HEK293T (cell line): Measurements from ENCODE around the gene PLPPR2.

Source experiments
- BHLHE40 ChIP-seq: fragments of 450-650 bp; IDR thresholded peaks from 2 replicates; pipeline ENCODE4 v1.6.1; 2016; ENCODE audit warnings: mild to moderate bottlenecking, moderate library complexity, borderline replicate concordance
- CTBP1 ChIP-seq: fragments of 450-650 bp; IDR thresholded peaks from 2 replicates; pipeline ENCODE4 v1.6.1; 2016; ENCODE audit warnings: borderline replicate concordance
- ELF4 ChIP-seq: fragments of 450-650 bp; IDR thresholded peaks from 2 replicates; pipeline ENCODE4 v1.6.1; 2017; ENCODE audit warnings: antibody characterized with exemption
- FOXK2 ChIP-seq: fragments of 450-650 bp; IDR thresholded peaks from 2 replicates; pipeline ENCODE4 v1.6.1; 2016; ENCODE audit warnings: mild to moderate bottlenecking
- FOXM1 ChIP-seq: fragments of 450-650 bp; IDR thresholded peaks from 2 replicates; pipeline ENCODE4 v1.6.1; 2017; ENCODE audit warnings: mild to moderate bottlenecking, borderline replicate concordance
- HDGF ChIP-seq: fragments of 450-650 bp; IDR thresholded peaks from 2 replicates; pipeline ENCODE4 v1.6.1; 2017; ENCODE audit warnings: antibody characterized with exemption, borderline replicate concordance
- L3MBTL2 ChIP-seq: fragments of 450-650 bp; conservative IDR thresholded peaks from 2 replicates; pipeline ENCODE4 v1.6.1; 2016; ENCODE audit warnings: mild to moderate bottlenecking
- NFRKB ChIP-seq: fragments of 450-650 bp; IDR thresholded peaks from 2 replicates; pipeline ENCODE4 v1.6.1; 2016; ENCODE audit warnings: mild to moderate bottlenecking, moderate library complexity
- SP1 ChIP-seq: fragments of 450-650 bp; IDR thresholded peaks from 2 replicates; pipeline ENCODE4 v1.6.1; 2017
- SUZ12 ChIP-seq: fragments of 450-650 bp; IDR thresholded peaks from 2 replicates; pipeline ENCODE4 v1.6.1; 2016; ENCODE audit warnings: mild to moderate bottlenecking
- TF ChIP-seq, protein P1 (sequence below): fragments of 450-650 bp; IDR thresholded peaks from 2 replicates; pipeline ENCODE4 v1.6.1; 2016

DNA sequence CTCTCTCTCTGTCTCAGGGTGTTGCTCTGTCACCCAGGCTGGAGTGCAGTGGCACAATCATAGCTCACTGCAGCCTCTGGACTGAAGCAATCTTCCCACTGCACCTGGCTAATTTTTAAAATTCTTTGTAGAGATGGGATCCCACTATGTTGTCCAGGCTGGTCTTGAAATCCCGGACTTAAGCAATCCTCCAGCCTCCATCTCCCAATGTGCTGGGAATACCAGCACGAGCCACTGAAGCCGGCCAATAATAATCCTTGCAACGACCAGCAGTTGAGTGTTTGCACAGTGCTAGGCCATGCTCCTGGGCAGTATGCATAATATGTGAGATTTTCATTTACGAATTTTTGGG lies 29.5 kb downstream of the PLPPR2 start:
- TF ChIP-seq, protein P1, sequence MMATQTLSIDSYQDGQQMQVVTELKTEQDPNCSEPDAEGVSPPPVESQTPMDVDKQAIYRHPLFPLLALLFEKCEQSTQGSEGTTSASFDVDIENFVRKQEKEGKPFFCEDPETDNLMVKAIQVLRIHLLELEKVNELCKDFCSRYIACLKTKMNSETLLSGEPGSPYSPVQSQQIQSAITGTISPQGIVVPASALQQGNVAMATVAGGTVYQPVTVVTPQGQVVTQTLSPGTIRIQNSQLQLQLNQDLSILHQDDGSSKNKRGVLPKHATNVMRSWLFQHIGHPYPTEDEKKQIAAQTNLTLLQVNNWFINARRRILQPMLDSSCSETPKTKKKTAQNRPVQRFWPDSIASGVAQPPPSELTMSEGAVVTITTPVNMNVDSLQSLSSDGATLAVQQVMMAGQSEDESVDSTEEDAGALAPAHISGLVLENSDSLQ, result no peak
- TF ChIP-seq HDGF, result no peak
- TF ChIP-seq SUZ12, result no peak
- TF ChIP-seq ELF4, result no peak
- no peak for TF ChIP-seq SP1
- no peak for TF ChIP-seq CTBP1
- no peak for TF ChIP-seq L3MBTL2
- no peak for TF ChIP-seq NFRKB
- no peak for TF ChIP-seq BHLHE40
- TF ChIP-seq FOXK2, result no peak
- TF ChIP-seq FOXM1, result no peak
